ENCODE data around the gene RCOR2.

- TF ChIP-seq POLR2A (IDR thresholded peaks at IDR 0.05): no peak
- TF ChIP-seq, protein P1, sequence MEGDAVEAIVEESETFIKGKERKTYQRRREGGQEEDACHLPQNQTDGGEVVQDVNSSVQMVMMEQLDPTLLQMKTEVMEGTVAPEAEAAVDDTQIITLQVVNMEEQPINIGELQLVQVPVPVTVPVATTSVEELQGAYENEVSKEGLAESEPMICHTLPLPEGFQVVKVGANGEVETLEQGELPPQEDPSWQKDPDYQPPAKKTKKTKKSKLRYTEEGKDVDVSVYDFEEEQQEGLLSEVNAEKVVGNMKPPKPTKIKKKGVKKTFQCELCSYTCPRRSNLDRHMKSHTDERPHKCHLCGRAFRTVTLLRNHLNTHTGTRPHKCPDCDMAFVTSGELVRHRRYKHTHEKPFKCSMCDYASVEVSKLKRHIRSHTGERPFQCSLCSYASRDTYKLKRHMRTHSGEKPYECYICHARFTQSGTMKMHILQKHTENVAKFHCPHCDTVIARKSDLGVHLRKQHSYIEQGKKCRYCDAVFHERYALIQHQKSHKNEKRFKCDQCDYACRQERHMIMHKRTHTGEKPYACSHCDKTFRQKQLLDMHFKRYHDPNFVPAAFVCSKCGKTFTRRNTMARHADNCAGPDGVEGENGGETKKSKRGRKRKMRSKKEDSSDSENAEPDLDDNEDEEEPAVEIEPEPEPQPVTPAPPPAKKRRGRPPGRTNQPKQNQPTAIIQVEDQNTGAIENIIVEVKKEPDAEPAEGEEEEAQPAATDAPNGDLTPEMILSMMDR (IDR thresholded peaks at IDR 0.05): no peak
Measured at GRCh38 chr11:63911876-63912275, 5.1 kb downstream of the RCOR2 start.

All from right lobe of liver (tissue), 4 donors.